ENCODE results near the gene MDFIC2.
"Not testable (repeated sequence)": the region's sequence is repeated elsewhere in the genome, so short reads cannot be mapped to it uniquely, and the experiment has no call there.

Gene MDFIC2

GRCh38 chr3:70312336-70312735 lies at the start of gene MDFIC2:
Gene MDFIC2 (minus strand): TSS chr3:70312638. CDS start chr3:70311973, 665 bp downstream.
- DNase-seq (ENCODE audit: low read depth): no peak
- TF ChIP-seq CTCF (IDR thresholded peaks at IDR 0.05; ENCODE audit: insufficient read depth, low read depth, low read length, missing control alignments): no peak
- H3K4me3 ChIP-seq (ENCODE audit: low read depth, low read length): no peak within 1 kb of the TSS

GRCh38 chr3:70360979-70361760 lies 48.7 kb upstream of the MDFIC2 start:
- no peak for TF ChIP-seq CTCF (IDR thresholded peaks at IDR 0.05; ENCODE audit: insufficient read depth, low read depth, low read length, missing control alignments)
- H3K4me3 ChIP-seq (ENCODE audit: low read depth, low read length): no peak overlapping the region
- DNase-seq (ENCODE audit: low read depth): peak; percentile 46

GRCh38 chr3:70359711-70360110 lies 47.3 kb upstream of the MDFIC2 start:
- H3K4me3 ChIP-seq (ENCODE audit: low read depth, low read length): no peak overlapping the region
- TF ChIP-seq CTCF (IDR thresholded peaks at IDR 0.05; ENCODE audit: insufficient read depth, low read depth, low read length, missing control alignments): no peak
- no peak for DNase-seq (ENCODE audit: low read depth)

- peak; percentile 43 for DNase-seq (ENCODE audit: low read depth)
- TF ChIP-seq CTCF (IDR thresholded peaks at IDR 0.05; ENCODE audit: insufficient read depth, low read depth, low read length, missing control alignments): peak; percentile 53
- no peak overlapping the region for H3K4me3 ChIP-seq (ENCODE audit: low read depth, low read length)
These were observed 46.6 kb upstream of the MDFIC2 start for GRCh38 chr3:70358978-70359580.

- no peak for TF ChIP-seq CTCF (IDR thresholded peaks at IDR 0.05; ENCODE audit: insufficient read depth, low read depth, low read length, missing control alignments)
- DNase-seq (ENCODE audit: low read depth): no peak
- no peak overlapping the region for H3K4me3 ChIP-seq (ENCODE audit: low read depth, low read length)
These were observed 39.8 kb upstream of the MDFIC2 start for GRCh38 chr3:70352215-70352614.

- H3K4me3 ChIP-seq (ENCODE audit: low read depth, low read length): no peak overlapping the region
- no peak for DNase-seq (ENCODE audit: low read depth)
- no peak for TF ChIP-seq CTCF (IDR thresholded peaks at IDR 0.05; ENCODE audit: insufficient read depth, low read depth, low read length, missing control alignments)
These were observed 29.7 kb upstream of the MDFIC2 start for GRCh38 chr3:70342149-70342548.

GRCh38 chr3:70336885-70337284 lies 24.4 kb upstream of the MDFIC2 start:
- not testable (repeated sequence) for DNase-seq (ENCODE audit: low read depth); H3K4me3 ChIP-seq (ENCODE audit: low read depth, low read length)

Data from GM12865 (cell line).